Measurements from ENCODE around the gene HS6ST3.

DNA sequence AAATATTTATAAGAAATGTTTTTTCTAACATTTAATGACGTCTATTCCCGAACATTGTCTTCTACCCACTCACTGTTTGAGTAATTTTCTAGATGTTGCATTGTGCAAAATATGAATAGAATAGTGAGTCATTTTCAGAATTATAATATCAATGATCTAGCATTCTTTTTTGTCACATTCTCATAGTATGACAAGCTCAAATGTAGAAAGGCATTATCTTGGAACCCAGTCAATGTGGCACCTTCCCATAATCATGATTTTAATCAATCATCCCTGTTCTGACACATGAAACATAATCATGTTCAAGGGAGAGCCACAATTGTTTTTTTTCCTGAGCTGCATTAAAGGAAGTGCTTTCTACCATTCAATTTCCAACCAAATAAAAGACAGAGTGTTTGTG lies 638.6 kb downstream of the HS6ST3 start:
- TF ChIP-seq, protein P1, sequence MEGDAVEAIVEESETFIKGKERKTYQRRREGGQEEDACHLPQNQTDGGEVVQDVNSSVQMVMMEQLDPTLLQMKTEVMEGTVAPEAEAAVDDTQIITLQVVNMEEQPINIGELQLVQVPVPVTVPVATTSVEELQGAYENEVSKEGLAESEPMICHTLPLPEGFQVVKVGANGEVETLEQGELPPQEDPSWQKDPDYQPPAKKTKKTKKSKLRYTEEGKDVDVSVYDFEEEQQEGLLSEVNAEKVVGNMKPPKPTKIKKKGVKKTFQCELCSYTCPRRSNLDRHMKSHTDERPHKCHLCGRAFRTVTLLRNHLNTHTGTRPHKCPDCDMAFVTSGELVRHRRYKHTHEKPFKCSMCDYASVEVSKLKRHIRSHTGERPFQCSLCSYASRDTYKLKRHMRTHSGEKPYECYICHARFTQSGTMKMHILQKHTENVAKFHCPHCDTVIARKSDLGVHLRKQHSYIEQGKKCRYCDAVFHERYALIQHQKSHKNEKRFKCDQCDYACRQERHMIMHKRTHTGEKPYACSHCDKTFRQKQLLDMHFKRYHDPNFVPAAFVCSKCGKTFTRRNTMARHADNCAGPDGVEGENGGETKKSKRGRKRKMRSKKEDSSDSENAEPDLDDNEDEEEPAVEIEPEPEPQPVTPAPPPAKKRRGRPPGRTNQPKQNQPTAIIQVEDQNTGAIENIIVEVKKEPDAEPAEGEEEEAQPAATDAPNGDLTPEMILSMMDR (IDR thresholded peaks at IDR 0.05; ENCODE audit: borderline replicate concordance, extremely low read depth, low read length, poor library complexity, severe bottlenecking) = no peak
- TF ChIP-seq EZH2 (IDR thresholded peaks at IDR 0.05; ENCODE audit: borderline replicate concordance, low read depth, low read length, severe bottlenecking) = no peak

All from DND-41 (cell line).